GM20431 (cell line): ENCODE results near the gene C1QL1.

Experiments
- in situ Hi-C: fragments of 300-500 bp; cut with MseI, MboI; formaldehyde crosslinking; loops from one replicate; pipeline ENCODE4 v1.15.0; 2020; ENCODE audit warnings: low sequenced_read_pairs; ENCODE audit not compliant: unreplicated experiment

Gene C1QL1

GRCh38 chr17:44933824-44934744 is 34.0 kb downstream of the C1QL1 start:
- in situ Hi-C loops: no loop called here

DNA sequence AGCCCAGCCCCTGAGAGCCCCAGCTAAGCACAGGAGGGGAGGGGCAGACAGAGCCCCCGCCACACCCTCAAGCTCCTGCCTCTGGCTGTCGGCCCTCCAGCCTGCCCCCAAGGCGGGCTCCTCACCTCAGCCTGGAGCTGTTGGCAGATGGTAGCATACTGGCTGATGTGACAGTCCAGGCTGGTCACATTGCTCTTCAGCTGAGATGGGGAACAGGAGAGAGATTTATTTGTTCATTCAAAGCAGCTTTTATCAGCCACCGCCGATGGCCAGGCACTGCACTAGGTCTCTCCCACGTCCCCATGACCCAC is 35.4 kb downstream of the C1QL1 start:
- in situ Hi-C loops: no loop called here

GRCh38 chr17:44932096-44932786 is 35.9 kb downstream of the C1QL1 start:
- in situ Hi-C loops: no loop called here

DNA sequence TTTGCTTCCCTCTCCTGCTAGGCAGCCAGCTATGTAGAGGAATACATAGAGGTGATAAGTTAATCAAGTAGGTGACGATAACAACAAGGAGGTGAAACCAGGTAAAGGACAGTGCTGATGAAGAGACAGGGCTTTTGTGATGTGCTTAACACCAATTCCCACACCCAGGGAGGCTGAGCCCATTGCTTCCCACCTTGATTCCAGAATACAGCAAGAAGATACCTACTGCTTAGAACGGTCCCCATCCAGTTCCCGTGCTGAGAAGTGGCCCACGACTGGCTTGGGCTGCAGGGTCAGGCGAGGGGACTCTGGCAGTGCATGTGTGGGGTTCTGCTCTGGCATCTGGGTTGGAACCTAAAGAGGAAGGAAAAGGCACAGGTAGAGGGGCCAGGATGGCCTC is 36.7 kb downstream of the C1QL1 start:
- in situ Hi-C loops: no loop called here

GRCh38 chr17:44930667-44931066 is 37.4 kb downstream of the C1QL1 start:
- in situ Hi-C loops: no loop called here

GRCh38 chr17:44928950-44929720 is 39.0 kb downstream of the C1QL1 start:
- in situ Hi-C loops: loop anchor here (10.0 kb wide), 1 partner anchor 86 kb away; no protein-coding TSS in a partner anchor

GRCh38 chr17:44928136-44928535 is 40.0 kb downstream of the C1QL1 start:
- in situ Hi-C loops: loop anchor here (10.0 kb wide), 1 partner anchor 87 kb away; no protein-coding TSS in a partner anchor

- in situ Hi-C loops: loop anchor here (10.0 kb wide), 1 partner anchor 87 kb away; no protein-coding TSS in a partner anchor
These were observed 40.4 kb downstream of the C1QL1 start for GRCh38 chr17:44927696-44928095.

GRCh38 chr17:44926821-44927525 is 41.1 kb downstream of the C1QL1 start:
- in situ Hi-C loops: loop anchor here (10.0 kb wide), 1 partner anchor 88 kb away; no protein-coding TSS in a partner anchor

DNA sequence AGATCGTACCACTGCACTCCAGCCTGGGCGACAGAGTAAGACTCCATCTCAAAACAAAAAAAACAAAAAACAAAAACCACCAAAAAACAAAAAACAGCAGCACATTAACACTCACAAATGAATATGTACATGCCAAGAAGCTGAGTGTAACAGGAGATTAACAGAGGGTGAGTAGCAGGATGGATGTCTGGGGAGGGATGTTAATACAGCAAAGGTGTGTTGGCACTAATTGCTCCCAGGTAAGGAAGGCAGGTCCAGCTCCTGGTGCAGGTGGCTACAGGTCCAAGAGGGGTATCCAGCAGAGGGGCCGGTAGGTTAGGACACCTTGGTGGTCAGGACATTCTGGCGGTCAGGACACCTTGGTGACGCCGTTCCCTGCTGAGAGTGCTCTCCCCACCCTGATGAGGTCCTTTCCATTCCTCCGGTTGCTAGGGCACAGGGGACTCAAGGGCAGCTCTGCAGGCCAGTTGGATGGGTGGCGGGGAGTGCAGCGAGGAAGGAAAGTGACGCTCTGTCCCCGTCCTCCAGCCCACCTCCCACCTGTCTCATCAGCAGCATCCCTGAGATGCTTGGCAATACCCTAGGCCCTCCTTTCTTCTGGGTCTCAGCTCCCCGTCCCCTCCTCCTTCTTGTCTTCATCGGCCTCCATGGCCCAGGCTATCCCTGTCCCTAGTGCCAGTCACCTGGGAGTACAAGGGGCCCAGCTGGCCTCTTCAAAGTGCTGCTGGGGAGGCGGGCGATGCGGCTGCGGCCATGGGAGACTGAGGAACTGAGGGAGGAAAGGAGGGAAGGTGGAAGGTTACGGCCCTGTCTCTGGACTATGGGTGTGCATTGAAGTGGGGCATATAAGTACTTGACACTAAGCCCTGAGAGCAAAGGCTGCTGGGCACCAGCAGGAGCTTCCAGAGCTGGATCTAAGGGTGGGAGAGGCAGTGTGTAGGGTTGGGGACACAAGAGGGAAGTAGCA is 42.1 kb downstream of the C1QL1 start:
- in situ Hi-C loops: loop anchor here (10.0 kb wide), 1 partner anchor 89 kb away; no protein-coding TSS in a partner anchor

- in situ Hi-C loops: loop anchor here (10.0 to 25.0 kb wide), 2 partner anchors 91 to 188 kb away; no protein-coding TSS in a partner anchor
These were observed 44.0 kb downstream of the C1QL1 start for GRCh38 chr17:44924107-44924544.

GRCh38 chr17:44922746-44923470 is 45.2 kb downstream of the C1QL1 start:
- in situ Hi-C loops: loop anchor here (10.0 to 25.0 kb wide), 2 partner anchors 92 to 189 kb away; no protein-coding TSS in a partner anchor

- in situ Hi-C loops: loop anchor here (10.0 to 25.0 kb wide), 2 partner anchors 93 to 190 kb away; no protein-coding TSS in a partner anchor
These were observed 46.0 kb downstream of the C1QL1 start for GRCh38 chr17:44922136-44922535.

GRCh38 chr17:44921122-44921882 is 46.8 kb downstream of the C1QL1 start:
- in situ Hi-C loops: loop anchor here (10.0 to 25.0 kb wide), 2 partner anchors 93 to 191 kb away; no protein-coding TSS in a partner anchor

DNA sequence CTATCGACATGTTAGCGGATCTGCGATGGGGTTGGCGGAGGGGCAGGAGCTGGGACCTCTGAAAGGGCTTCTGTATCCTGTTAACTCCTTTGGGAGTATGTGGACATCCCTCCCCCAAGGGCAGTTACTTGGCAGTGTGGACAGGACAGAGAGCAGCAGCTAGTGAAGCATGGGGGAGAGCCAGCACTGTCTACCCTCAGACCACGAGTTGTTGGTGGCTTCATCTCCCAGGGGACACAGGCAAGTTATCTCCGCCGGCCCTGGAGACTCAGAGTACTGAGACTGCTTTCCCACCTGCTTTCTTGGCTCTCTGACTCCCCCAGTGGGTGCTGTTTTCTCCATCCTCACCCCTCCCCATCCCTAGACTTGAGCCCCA is 47.5 kb downstream of the C1QL1 start:
- in situ Hi-C loops: loop anchor here (10.0 to 25.0 kb wide), 2 partner anchors 94 to 192 kb away; no protein-coding TSS in a partner anchor

- in situ Hi-C loops: loop anchor here (10.0 to 25.0 kb wide), 2 partner anchors 95 to 192 kb away; no protein-coding TSS in a partner anchor
These were observed 48.1 kb downstream of the C1QL1 start for GRCh38 chr17:44919885-44920564.
